ENCODE measurements around the gene VPS41. TPM values are rescaled to one million over a fixed set of nuclear protein-coding genes. Genes with fewer than 3 reads are reported as not detected.
"Not testable (repeated sequence)": the region's sequence is repeated elsewhere in the genome, so short reads cannot be mapped to it uniquely, and the experiment has no call there.

The VPS41 gene
- total RNA-seq, 1 donor from 2014 or later, result 72.1 TPM

- Mint-ChIP-seq H3K36me3 (ENCODE audit: low read depth) (peaks cover 10% of the 10 kb centered on the region), H3K9me3 (no peaks in the 10 kb centered on the region), H3K27me3 (ENCODE audit: low read depth) (no peaks in the 10 kb centered on the region), H3K4me3 (no peak overlapping the region), H3K27ac (ENCODE audit: unreplicated experiment) (no peak overlapping the region), H3K4me1 (peaks cover 8% of the 10 kb centered on the region)
- no peak for TF ChIP-seq CTCF (conservative IDR thresholded peaks at IDR 0.05)
- no peak for DNase-seq (ENCODE audit: low read depth, low spot score)
These were observed 50.6 kb downstream of the VPS41 start for GRCh38 chr7:38858259-38858884.

- Mint-ChIP-seq H3K4me1 (no peaks in the 10 kb centered on the region), H3K27me3 (ENCODE audit: low read depth) (no peaks in the 10 kb centered on the region), H3K27ac (ENCODE audit: unreplicated experiment) (no peak overlapping the region), H3K9me3 (peaks cover 9% of the 10 kb centered on the region), H3K36me3 (ENCODE audit: low read depth) (peaks cover 12% of the 10 kb centered on the region), H3K4me3 (no peak overlapping the region)
- no peak for DNase-seq (ENCODE audit: low read depth, low spot score)
- TF ChIP-seq CTCF (conservative IDR thresholded peaks at IDR 0.05), result no peak
These were observed 53.1 kb downstream of the VPS41 start for GRCh38 chr7:38855867-38856266.

- DNase-seq (ENCODE audit: low read depth, low spot score), result no peak
- TF ChIP-seq CTCF (conservative IDR thresholded peaks at IDR 0.05), result no peak
- no peak overlapping the region for H3K27ac Mint-ChIP-seq (ENCODE audit: unreplicated experiment)
- H3K9me3 Mint-ChIP-seq, result peaks cover 9% of the 10 kb centered on the region
- no peaks in the 10 kb centered on the region for H3K27me3 Mint-ChIP-seq (ENCODE audit: low read depth)
- peaks cover 12% of the 10 kb centered on the region for H3K36me3 Mint-ChIP-seq (ENCODE audit: low read depth)
- no peaks in the 10 kb centered on the region for H3K4me1 Mint-ChIP-seq
- no peak overlapping the region for H3K4me3 Mint-ChIP-seq
These were observed 53.6 kb downstream of the VPS41 start for GRCh38 chr7:38855386-38855785.

- H3K4me3 Mint-ChIP-seq; H3K4me1 Mint-ChIP-seq; H3K27ac Mint-ChIP-seq (ENCODE audit: unreplicated experiment); H3K27me3 Mint-ChIP-seq (ENCODE audit: low read depth); DNase-seq (ENCODE audit: low read depth, low spot score); H3K9me3 Mint-ChIP-seq: not testable (repeated sequence)
- peaks cover 12% of the 10 kb centered on the region for H3K36me3 Mint-ChIP-seq (ENCODE audit: low read depth)
These were observed 54.0 kb downstream of the VPS41 start for GRCh38 chr7:38854947-38855346.

GRCh38 chr7:38851321-38851720 lies 57.7 kb downstream of the VPS41 start:
- H3K4me1 Mint-ChIP-seq, result peaks cover 3% of the 10 kb centered on the region
- peaks cover 12% of the 10 kb centered on the region for H3K36me3 Mint-ChIP-seq (ENCODE audit: low read depth)
- no peak overlapping the region for H3K27ac Mint-ChIP-seq (ENCODE audit: unreplicated experiment)
- no peak overlapping the region for H3K4me3 Mint-ChIP-seq
- H3K27me3 Mint-ChIP-seq (ENCODE audit: low read depth), result no peaks in the 10 kb centered on the region
- H3K9me3 Mint-ChIP-seq, result peaks cover 9% of the 10 kb centered on the region
- no peak for DNase-seq (ENCODE audit: low read depth, low spot score)
- no peak for TF ChIP-seq CTCF (conservative IDR thresholded peaks at IDR 0.05)

GRCh38 chr7:38846280-38846679 lies 62.7 kb downstream of the VPS41 start:
- H3K4me1 Mint-ChIP-seq, result peaks cover 5% of the 10 kb centered on the region
- TF ChIP-seq CTCF (conservative IDR thresholded peaks at IDR 0.05), result no peak
- no peaks in the 10 kb centered on the region for H3K27me3 Mint-ChIP-seq (ENCODE audit: low read depth)

More at GRCh38 chr7:38846280-38846679, 62.7 kb downstream of the VPS41 start:
- H3K36me3 Mint-ChIP-seq (ENCODE audit: low read depth), result no peaks in the 10 kb centered on the region
- peak overlapping the region; percentile 3 for H3K27ac Mint-ChIP-seq (ENCODE audit: unreplicated experiment)
- DNase-seq (ENCODE audit: low read depth, low spot score), result no peak
- no peak overlapping the region for H3K4me3 Mint-ChIP-seq
- H3K9me3 Mint-ChIP-seq, result no peaks in the 10 kb centered on the region
